Measurements from ENCODE around the gene RPS28. TPM values are rescaled to one million over a fixed set of nuclear protein-coding genes. Genes with fewer than 3 reads are reported as not detected.
"Not testable (repeated sequence)": the region's sequence is repeated elsewhere in the genome, so short reads cannot be mapped to it uniquely, and the experiment has no call there.

The RPS28 gene
- polyA plus RNA-seq, 2 of the 4 experiments (the other 2 are of a cell fraction) = 374 to 404 TPM

GRCh38 chr19:8318835-8319234 lies 2.5 kb upstream of the RPS28 start:
- ATAC-seq; H3K4me2 ChIP-seq; H3K27ac ChIP-seq; H3K9me3 ChIP-seq; FAIRE-seq; CTCF ChIA-PET; H3K4me3 ChIP-seq; DNase-seq (ENCODE audit: low read depth in 1 of 2, low spot score in 1 of 2): not testable (repeated sequence)
- WGBS (ENCODE audit: missing lambda C conversion rate) = 76% methylated on average over 8 of the region's 9 CpGs
- 0 out of 5 replicates have a peak, but pooled peaks of 1 of the 2 experiments have one; percentile 3 for TF ChIP-seq RAD21 (conservative IDR thresholded peaks at IDR 0.05 in 1 of 2, IDR thresholded peaks at IDR 0.05 in 1 of 2)
- H3K4me1 ChIP-seq = peaks cover 21% of the 10 kb centered on the region
- POLR2A ChIA-PET = interaction anchor here (0.6 kb wide), 1 partner anchor 128 kb away, joined by 3 read pairs; no protein-coding TSS in a partner anchor

DNA sequence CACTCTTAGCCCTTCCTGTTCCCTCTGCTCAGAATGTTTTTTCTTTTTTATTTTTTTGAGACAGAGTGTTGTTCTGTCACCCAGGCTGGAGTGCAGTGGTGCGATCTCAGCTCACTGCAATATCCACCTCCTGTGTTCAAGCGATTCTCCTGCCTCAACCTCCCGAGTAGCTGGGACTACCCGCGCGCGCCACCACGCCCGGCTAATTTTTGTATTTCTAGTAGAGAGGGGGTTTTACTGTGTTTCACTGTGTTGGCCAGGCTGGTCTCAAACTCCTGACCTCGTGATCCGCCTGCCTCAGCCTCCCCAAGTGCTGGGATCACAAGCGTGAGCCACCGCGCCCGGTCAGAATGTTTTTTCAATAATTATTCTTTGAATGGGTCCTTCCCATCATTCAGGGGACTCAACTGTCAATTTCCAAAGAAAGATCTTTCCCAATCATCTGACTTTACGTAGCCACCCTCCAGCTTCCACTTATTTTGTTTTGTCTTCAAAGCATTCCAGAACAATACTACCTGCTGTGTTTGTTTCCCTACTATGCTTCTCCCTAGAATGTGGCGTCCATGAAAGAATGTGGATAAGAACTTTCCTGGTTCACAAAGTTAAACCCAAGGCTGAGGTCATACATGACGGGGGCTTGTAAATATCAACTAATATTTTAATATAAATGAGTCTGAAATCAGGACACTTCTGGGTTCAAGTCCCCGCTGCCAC lies 1.3 kb upstream of the RPS28 start:
- Histone ChIP-seq H3K9me3 (no peaks in the 10 kb centered on the region), H3K4me3 (peak overlapping the region; percentile 100), H3K27ac (peak overlapping the region; percentile 95 to 99), H3K4me1 (peaks cover 22% of the 10 kb centered on the region), H3K4me2 (peak overlapping the region; percentile 98)
- FAIRE-seq = no peak
- ATAC-seq = no peak
- POLR2A ChIA-PET = interaction anchor here (1.7 kb wide), 2 partner anchors 8 to 15 kb away, joined by 7 to 20 read pairs; no protein-coding TSS in a partner anchor
- CTCF ChIA-PET = interaction anchor here (1.2 to 1.3 kb wide), 2 partner anchors 9 to 51 kb away, joined by 5 to 7 read pairs; no protein-coding TSS in a partner anchor
- TF ChIP-seq CEBPB (IDR thresholded peaks at IDR 0.05) (no peak), HEYL (CRISPR knock-in tag; IDR thresholded peaks at IDR 0.05) (no peak), NFE2L2 (conservative IDR thresholded peaks at IDR 0.05; ENCODE audit: low read length) (no peak), NPAS2 (CRISPR knock-in tag; IDR thresholded peaks at IDR 0.05; ENCODE audit: borderline replicate concordance) (no peak), MAFK (IDR thresholded peaks at IDR 0.05; ENCODE audit: partially characterized antibody) (no peak), RFX5 (IDR thresholded peaks at IDR 0.05) (no peak), POLR2A (IDR thresholded peaks at IDR 0.05; ENCODE audit: low read length) (no peak), BCL3 (IDR thresholded peaks at IDR 0.05) (no peak), SMC3 (IDR thresholded peaks at IDR 0.05) (no peak), HOXA7 (CRISPR knock-in tag; IDR thresholded peaks at IDR 0.05) (no peak), ZC3H11A (IDR thresholded peaks at IDR 0.05) (no peak), ZSCAN20 (CRISPR knock-in tag; IDR thresholded peaks at IDR 0.05) (no peak), KDM5A (IDR thresholded peaks at IDR 0.05) (no peak), MAX (IDR thresholded peaks at IDR 0.05) (no peak), BHLHE40 (IDR thresholded peaks at IDR 0.05; ENCODE audit: low read depth, low read length) (no peak), TFCP2L1 (CRISPR knock-in tag; IDR thresholded peaks at IDR 0.05) (no peak), GATA3 (IDR thresholded peaks at IDR 0.05; ENCODE audit: borderline replicate concordance) (no peak), JUNB (IDR thresholded peaks at IDR 0.05) (no peak), EP300 (IDR thresholded peaks at IDR 0.05) (no peak)
- DNase-seq (ENCODE audit: low read depth in 1 of 2, low spot score in 1 of 2) = no peak
- 78% methylated on average over 19 of the region's 19 CpGs for WGBS (ENCODE audit: missing lambda C conversion rate)

DNA sequence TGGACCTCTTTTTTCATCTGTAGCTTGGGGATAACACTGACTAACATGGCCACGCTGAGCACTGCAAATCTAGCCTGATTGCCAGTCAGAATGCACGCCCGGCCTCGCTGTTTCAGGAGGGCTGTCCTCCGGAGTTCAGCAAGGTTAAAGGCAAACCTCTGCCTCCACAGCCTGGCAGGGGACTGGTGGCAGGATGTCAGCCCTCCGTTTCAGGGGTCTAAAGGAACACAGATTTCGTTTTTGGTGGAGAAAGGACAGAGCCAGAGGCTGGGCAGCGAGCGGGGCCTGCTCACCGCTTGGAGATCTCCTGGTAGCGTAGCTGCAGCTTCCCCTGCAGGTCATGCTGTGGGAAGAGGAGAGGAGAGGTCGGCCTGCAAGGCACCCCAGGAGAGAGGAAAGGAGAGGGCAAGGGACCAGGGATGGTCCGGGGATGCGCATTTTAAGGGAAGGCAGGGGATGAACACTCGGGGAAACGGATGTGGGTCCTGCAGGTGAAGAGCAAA lies 681 bp upstream of the RPS28 start:
- FAIRE-seq (no peak), DNase-seq (ENCODE audit: low read depth in 1 of 2, low spot score in 1 of 2) (no peak), ATAC-seq (peak; percentile 9 to 31; a peak in 4 of 6 replicates)
- Histone ChIP-seq H3K9me3 (no peaks in the 10 kb centered on the region), H3K4me2 (peak overlapping the region; percentile 98), H3K4me3 (peak overlapping the region; percentile 100), H3K4me1 (peaks cover 22% of the 10 kb centered on the region), H3K27ac (peak overlapping the region; percentile 95 to 99)
- TF ChIP-seq JUN (IDR thresholded peaks at IDR 0.05) (no peak), ZFP36 (IDR thresholded peaks at IDR 0.05; ENCODE audit: borderline replicate concordance, partially characterized antibody) (no peak), BHLHE40 (IDR thresholded peaks at IDR 0.05; ENCODE audit: low read depth, low read length) (no peak), TFCP2L1 (CRISPR knock-in tag; IDR thresholded peaks at IDR 0.05) (no peak), PHF8 (IDR thresholded peaks at IDR 0.05; ENCODE audit: borderline replicate concordance, low read depth) (no peak), CEBPB (IDR thresholded peaks at IDR 0.05) (no peak), FOXS1 (CRISPR knock-in tag; IDR thresholded peaks at IDR 0.05) (no peak), NPAS2 (CRISPR knock-in tag; IDR thresholded peaks at IDR 0.05; ENCODE audit: borderline replicate concordance) (no peak), MAX (IDR thresholded peaks at IDR 0.05) (no peak), MAFK (IDR thresholded peaks at IDR 0.05; ENCODE audit: partially characterized antibody) (no peak), HOXB13 (CRISPR knock-in tag; IDR thresholded peaks at IDR 0.05; ENCODE audit: low read depth) (no peak), RFX5 (IDR thresholded peaks at IDR 0.05) (no peak), HOXB5 (CRISPR knock-in tag; IDR thresholded peaks at IDR 0.05) (no peak)
- TF ChIP-seq, protein P1, sequence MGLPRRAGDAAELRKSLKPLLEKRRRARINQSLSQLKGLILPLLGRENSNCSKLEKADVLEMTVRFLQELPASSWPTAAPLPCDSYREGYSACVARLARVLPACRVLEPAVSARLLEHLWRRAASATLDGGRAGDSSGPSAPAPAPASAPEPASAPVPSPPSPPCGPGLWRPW (IDR thresholded peaks at IDR 0.05) = no peak
- TF ChIP-seq, protein P2, sequence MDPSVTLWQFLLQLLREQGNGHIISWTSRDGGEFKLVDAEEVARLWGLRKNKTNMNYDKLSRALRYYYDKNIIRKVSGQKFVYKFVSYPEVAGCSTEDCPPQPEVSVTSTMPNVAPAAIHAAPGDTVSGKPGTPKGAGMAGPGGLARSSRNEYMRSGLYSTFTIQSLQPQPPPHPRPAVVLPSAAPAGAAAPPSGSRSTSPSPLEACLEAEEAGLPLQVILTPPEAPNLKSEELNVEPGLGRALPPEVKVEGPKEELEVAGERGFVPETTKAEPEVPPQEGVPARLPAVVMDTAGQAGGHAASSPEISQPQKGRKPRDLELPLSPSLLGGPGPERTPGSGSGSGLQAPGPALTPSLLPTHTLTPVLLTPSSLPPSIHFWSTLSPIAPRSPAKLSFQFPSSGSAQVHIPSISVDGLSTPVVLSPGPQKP (IDR thresholded peaks at IDR 0.05; ENCODE audit: low read depth, low read length) = no peak
- CTCF ChIA-PET = interaction anchor here (0.8 to 1.3 kb wide), 3 partner anchors 10 to 52 kb away, joined by 3 to 7 read pairs (median 5); no protein-coding TSS in a partner anchor
- POLR2A ChIA-PET = interaction anchor here (0.6 to 1.7 kb wide), 3 partner anchors 9 to 283 kb away, joined by 3 to 20 read pairs (median 7); no protein-coding TSS in a partner anchor
- WGBS (ENCODE audit: missing lambda C conversion rate) = 2% methylated on average over 14 of the region's 16 CpGs

All from A549 (cell line).